Nephron progenitor cell (in vitro differentiated cells): ENCODE data around the gene ARHGAP42.
A peak's percentile ranks its signal among the peaks of the same experiment; 100 is the strongest.

ENCODE experiments used
- DNase-seq: peaks from one replicate; pipeline ENCODE4 v3.0.0; 2021
- H3K27ac Mint-ChIP-seq: 2 replicates; pipeline ENCODE4 v1.8.0; 2021; ENCODE audit warnings: mild to moderate bottlenecking, moderate library complexity, mixed read lengths
- H3K27me3 Mint-ChIP-seq: 2 replicates; pipeline ENCODE4 v1.8.0; 2021; ENCODE audit warnings: mild to moderate bottlenecking, low read depth, mixed read lengths; ENCODE audit not compliant: poor library complexity
- H3K36me3 Mint-ChIP-seq: 2 replicates; pipeline ENCODE4 v1.8.0; 2021; ENCODE audit warnings: low read depth, mixed read lengths
- H3K4me1 Mint-ChIP-seq: 2 replicates; pipeline ENCODE4 v1.8.0; 2021; ENCODE audit warnings: mixed read lengths
- H3K4me3 Mint-ChIP-seq: 2 replicates; pipeline ENCODE4 v1.8.0; 2021; ENCODE audit warnings: mild to moderate bottlenecking, moderate library complexity, mixed read lengths
- H3K9me3 Mint-ChIP-seq: 2 replicates; pipeline ENCODE4 v1.8.0; 2021; ENCODE audit warnings: mild to moderate bottlenecking, moderate library complexity, mixed read lengths
- TF ChIP-seq, protein P1 (sequence below): fragments of 200-600 bp; sonication (generic); IDR thresholded peaks from 2 replicates; pipeline ENCODE4 v1.5.0; 2021; ENCODE audit warnings: antibody characterized with exemption

ARHGAP42 gene

GRCh38 chr11:100719362-100719761 lies 32.3 kb downstream of the ARHGAP42 start:
- H3K27me3 Mint-ChIP-seq: no peaks in the 10 kb centered on the region
- H3K4me3 Mint-ChIP-seq: no peak overlapping the region
- H3K36me3 Mint-ChIP-seq: peaks cover 6% of the 10 kb centered on the region
- peak overlapping the region; percentile 1 for H3K27ac Mint-ChIP-seq
- no peaks in the 10 kb centered on the region for H3K9me3 Mint-ChIP-seq
- peaks cover 14% of the 10 kb centered on the region for H3K4me1 Mint-ChIP-seq
- no peak for DNase-seq
- TF ChIP-seq, protein P1, sequence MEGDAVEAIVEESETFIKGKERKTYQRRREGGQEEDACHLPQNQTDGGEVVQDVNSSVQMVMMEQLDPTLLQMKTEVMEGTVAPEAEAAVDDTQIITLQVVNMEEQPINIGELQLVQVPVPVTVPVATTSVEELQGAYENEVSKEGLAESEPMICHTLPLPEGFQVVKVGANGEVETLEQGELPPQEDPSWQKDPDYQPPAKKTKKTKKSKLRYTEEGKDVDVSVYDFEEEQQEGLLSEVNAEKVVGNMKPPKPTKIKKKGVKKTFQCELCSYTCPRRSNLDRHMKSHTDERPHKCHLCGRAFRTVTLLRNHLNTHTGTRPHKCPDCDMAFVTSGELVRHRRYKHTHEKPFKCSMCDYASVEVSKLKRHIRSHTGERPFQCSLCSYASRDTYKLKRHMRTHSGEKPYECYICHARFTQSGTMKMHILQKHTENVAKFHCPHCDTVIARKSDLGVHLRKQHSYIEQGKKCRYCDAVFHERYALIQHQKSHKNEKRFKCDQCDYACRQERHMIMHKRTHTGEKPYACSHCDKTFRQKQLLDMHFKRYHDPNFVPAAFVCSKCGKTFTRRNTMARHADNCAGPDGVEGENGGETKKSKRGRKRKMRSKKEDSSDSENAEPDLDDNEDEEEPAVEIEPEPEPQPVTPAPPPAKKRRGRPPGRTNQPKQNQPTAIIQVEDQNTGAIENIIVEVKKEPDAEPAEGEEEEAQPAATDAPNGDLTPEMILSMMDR: no peak

DNA sequence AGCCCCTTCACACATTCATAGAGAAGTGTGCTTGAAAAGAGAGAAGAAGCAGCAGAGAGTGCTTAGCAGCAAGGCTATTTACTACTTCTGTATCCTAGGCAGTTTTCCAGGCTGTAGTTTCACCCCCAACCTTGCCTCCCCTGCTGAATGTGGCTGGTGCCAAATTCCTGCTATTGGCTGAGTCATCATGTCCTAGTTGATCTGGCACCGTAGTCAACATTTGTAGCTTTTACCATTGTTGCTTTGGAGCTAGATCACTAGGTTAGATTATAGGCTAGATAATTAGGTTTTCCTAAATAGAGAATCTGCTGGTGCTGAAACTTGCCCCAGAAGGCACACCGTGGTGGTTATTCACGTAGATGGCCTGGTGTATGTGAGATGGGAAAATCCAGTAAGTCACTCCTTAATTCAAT lies 32.7 kb downstream of the ARHGAP42 start:
- peak overlapping the region; percentile 1 for H3K27ac Mint-ChIP-seq
- no peak for DNase-seq

DNA sequence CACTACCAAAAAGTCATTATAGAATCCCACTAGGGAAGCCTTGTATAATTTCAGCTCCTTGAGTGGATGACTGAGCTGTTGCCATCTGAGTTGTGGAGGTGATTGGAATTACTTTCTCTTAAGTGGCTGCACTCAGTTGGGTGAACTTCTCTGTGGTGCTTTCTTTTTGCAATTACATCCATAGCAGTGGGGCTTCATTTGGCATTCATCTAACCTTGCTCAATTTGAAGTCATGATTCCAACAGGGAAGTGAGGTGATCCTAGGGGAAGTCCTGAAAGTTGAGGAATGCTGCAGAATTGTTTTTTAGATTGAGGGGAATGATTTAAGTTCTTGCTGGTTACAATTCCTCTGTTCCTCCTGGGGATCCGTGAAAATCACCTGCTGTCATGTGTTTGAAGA lies 39.6 kb downstream of the ARHGAP42 start:
- H3K36me3 Mint-ChIP-seq: no peaks in the 10 kb centered on the region
- TF ChIP-seq, protein P1: no peak
- H3K27ac Mint-ChIP-seq: no peak overlapping the region
- no peaks in the 10 kb centered on the region for H3K27me3 Mint-ChIP-seq
- no peak overlapping the region for H3K4me3 Mint-ChIP-seq
- no peak for DNase-seq
- no peaks in the 10 kb centered on the region for H3K9me3 Mint-ChIP-seq
- peaks cover 13% of the 10 kb centered on the region for H3K4me1 Mint-ChIP-seq

More for the DNA sequence above, 32.7 kb downstream of the ARHGAP42 start:
- H3K9me3 Mint-ChIP-seq: no peaks in the 10 kb centered on the region
- TF ChIP-seq, protein P1: no peak
- peaks cover 14% of the 10 kb centered on the region for H3K4me1 Mint-ChIP-seq
- no peak overlapping the region for H3K4me3 Mint-ChIP-seq
- no peaks in the 10 kb centered on the region for H3K27me3 Mint-ChIP-seq
- peaks cover 6% of the 10 kb centered on the region for H3K36me3 Mint-ChIP-seq

DNA sequence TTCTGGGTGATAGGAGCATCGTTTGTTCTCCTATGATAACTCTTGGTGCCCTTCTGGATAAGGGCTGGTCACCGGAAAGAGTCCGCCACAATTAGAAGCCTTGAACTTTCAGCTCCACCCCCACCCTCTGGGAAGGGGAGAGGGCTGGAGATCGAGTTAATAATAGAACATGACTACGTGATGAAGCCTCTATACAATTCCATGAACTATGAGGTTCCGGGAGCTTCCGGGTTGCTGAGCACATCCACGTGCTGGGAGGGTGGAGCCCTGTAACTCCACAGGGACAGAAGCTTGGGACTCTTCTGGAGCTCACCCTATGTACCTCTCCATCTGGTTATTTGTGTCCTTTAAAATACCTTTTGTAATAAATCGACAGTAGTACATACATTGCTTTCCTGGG lies 40.3 kb downstream of the ARHGAP42 start:
- TF ChIP-seq, protein P1: no peak
- Mint-ChIP-seq H3K4me3 (no peak overlapping the region), H3K27ac (no peak overlapping the region), H3K27me3 (no peaks in the 10 kb centered on the region), H3K4me1 (peaks cover 13% of the 10 kb centered on the region), H3K36me3 (no peaks in the 10 kb centered on the region), H3K9me3 (no peaks in the 10 kb centered on the region)
- DNase-seq: no peak

GRCh38 chr11:100730266-100730665 lies 43.2 kb downstream of the ARHGAP42 start:
- H3K36me3 Mint-ChIP-seq: peaks cover 7% of the 10 kb centered on the region
- no peak for DNase-seq
- H3K4me3 Mint-ChIP-seq: no peak overlapping the region
- H3K27me3 Mint-ChIP-seq: no peaks in the 10 kb centered on the region
- TF ChIP-seq, protein P1: no peak
- no peak overlapping the region for H3K27ac Mint-ChIP-seq
- H3K9me3 Mint-ChIP-seq: peaks cover 3% of the 10 kb centered on the region
- H3K4me1 Mint-ChIP-seq: peaks cover 13% of the 10 kb centered on the region

- DNase-seq: no peak
Observed at GRCh38 chr11:100731471-100731870, 44.4 kb downstream of the ARHGAP42 start.

More at GRCh38 chr11:100731471-100731870, 44.4 kb downstream of the ARHGAP42 start:
- peaks cover 4% of the 10 kb centered on the region for H3K9me3 Mint-ChIP-seq
- H3K27ac Mint-ChIP-seq: no peak overlapping the region
- H3K27me3 Mint-ChIP-seq: peaks cover 4% of the 10 kb centered on the region
- no peak overlapping the region for H3K4me3 Mint-ChIP-seq
- peaks cover 22% of the 10 kb centered on the region for H3K4me1 Mint-ChIP-seq
- peaks cover 8% of the 10 kb centered on the region for H3K36me3 Mint-ChIP-seq
- TF ChIP-seq, protein P1: no peak
